GM18909 (cell line): ENCODE results near the gene TTLL5.

Experiments used
- ATAC-seq: cut with Tn5 transposase; IDR thresholded peaks from one replicate; pipeline ENCODE4 v1.9.1; 2021; ENCODE audit warnings: mild to moderate bottlenecking; ENCODE audit not compliant: unreplicated experiment, poor library complexity

Gene TTLL5

DNA sequence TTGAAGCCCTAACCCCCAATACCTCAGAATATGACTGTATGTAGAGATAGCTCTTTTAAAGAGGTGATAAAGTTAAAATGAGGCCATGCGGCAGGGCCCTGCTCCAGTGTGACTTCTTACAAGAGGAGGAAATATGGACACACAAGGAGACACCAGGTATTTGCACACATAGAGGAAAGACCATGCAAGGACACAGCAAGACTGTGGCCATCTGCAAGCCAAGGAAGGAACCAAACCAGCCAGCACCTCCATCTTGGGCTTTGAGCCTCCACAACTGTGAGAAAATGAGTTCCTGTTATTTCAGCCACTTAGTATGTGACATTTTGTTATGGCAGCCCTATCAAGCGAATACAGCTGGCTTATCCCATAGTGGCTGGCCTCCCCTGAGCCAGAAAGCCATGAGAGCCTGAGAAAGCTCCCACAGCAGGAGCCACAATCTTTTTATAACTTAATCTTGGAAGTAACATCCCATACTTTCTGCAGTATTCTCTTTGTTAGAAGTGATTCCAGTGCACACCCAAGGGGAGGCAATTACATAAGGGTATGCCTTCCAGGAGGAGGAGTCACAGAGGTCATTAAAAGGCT lies 272.8 kb downstream of the TTLL5 start:
- ATAC-seq, result no peak

DNA sequence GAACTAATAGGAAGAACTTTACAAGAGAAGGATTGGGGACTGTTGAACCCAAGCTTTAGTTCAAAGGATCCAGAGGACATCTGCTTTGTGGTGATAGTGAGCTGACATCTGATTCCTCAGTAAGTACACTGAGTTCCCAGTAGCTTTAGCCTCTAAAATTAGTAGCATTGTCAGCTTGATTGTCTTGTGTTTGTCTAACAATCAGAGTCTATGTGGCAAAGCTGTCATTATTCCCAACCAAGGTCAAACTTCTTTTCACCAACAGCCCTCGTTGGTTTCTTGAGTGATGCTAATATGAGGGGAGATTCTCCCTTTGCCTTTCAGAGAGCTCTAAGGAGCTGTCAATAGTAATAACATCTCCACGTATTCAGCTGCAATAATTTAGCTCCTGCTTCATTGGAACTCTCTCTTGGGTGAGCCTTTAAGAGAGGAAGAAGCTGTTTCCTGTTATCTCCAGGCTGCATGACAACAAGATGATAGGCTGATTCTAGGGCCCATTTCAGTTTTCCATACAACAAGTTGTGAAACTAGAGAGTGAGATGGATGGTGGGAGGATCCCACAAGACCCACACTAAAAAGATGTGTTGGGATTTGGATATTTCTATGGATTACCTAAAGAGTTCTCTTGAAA lies 274.1 kb downstream of the TTLL5 start:
- ATAC-seq, result no peak

DNA sequence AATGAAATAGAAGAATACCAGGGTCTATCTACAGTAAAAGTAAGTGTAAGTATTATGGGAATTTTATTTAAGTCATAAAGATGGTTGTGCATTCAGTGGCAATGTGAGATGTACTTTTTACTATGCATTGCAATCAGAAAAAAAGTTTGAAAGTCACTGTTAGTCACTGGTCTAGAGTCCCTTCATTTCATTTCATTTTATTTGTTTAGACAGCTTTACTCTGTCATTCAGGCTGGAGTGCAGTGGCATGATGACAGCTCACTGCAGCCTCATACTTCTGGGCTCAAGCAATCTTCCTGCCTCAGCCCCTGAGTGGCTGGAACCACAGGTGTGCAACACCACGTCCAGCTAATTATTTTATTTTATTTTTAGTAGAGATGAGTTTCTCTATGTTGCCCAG lies 278.2 kb downstream of the TTLL5 start:
- no peak for ATAC-seq

DNA sequence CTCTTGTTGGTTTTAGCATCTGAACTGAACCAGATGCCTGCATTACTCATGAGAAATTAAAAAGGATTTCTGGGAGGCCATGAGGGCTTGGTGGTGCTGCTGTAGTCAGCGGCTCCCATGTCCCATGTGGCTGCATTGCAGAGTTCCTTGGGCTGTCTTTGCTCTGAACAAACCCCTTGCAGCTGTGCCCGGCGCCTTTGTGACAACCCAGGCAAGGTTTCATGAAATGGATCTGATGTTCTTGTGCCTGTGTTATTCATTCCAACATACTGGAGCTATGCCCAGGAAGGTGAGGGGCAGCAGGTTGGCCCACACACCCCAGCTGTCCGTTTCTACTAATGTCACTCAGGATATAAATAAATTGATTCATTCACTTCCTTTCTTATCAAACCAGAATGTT lies 280.0 kb downstream of the TTLL5 start:
- ATAC-seq, result no peak

DNA sequence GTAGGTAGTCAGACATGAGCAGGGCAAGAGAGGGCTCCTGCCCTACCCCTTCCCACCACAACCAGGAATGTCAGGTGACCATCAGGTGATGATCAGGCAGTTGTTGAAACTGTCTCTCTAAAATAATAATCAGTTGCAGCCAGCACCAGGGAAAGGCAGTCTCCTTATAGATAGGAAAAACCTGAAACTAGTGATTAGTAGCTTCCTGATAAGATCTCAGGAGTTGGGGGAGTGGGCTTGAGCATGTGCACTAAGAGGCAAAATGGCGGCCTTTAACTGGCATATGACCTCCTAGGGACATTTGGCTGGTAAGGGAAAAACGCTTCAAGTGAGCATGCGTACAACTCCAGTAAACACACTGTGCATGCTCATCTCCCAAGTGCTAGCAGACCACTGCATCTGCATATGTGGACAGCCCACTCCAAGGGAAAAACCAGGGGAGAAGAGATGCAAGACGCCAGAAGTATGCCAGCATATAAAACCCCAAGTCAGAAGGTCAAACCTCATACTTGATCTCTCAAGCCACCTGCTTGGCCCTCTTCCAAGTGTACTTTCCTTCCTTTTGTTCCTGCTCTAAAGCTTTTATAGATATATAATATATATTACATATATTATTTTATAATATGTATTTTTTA lies 283.7 kb downstream of the TTLL5 start:
- no peak for ATAC-seq

DNA sequence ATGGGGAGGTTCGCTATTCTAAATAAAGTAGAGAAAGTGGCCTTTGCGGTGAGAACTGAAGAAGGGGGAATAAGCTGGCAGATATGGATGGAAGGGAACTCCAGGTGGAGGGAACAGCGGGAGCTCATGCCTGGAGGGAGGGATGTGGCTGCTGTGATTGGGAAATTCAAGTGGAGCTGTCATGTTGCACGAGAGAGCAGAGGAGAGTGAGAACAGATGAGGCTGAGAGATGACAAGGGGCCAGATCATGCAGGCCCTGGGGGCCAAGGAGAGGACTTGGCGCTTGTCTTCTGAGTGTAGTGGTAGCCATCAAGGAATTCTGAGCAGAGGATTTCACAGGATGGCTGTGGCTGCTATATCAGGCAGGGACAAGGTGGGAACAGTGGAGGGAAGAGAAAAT lies 285.7 kb downstream of the TTLL5 start:
- no peak for ATAC-seq

DNA sequence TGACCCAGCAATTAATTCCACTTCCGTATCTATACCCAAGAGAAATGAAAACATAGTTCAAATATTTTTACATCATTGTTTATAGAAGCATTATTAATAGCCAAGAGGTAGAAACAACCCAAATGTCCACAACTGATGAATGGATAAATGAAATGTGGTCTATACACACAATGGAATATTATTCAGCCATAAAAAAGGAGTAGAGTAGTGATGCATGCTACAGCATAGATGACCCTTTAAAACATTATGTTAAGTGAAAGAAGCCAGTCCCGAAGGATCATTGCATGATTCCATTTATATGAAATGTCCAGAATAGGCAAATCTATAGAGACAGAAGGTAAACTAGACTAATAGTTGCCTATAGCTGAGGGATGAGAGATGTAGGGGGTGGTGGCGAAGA lies 291.4 kb downstream of the TTLL5 start:
- no peak for ATAC-seq

DNA sequence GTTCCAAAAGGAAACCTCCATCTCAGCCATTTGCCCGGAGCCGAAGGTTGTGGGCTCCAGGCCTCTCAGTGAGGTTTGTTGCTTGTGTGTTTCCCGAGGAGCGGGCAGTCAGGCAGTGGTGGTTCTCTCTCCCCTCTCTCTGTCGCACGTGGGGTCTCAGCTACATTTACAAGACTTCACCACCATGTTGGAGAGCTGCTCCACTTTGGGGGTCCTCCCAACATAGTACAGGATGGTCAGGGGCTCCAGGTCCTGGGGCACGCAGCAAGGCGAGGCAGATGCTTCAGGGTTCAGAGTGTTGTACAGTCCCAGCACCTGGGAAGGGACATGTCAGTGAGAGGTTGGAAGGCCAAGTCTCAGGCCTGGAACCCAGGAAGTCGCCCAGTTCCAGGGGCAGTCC lies 298.0 kb downstream of the TTLL5 start:
- ATAC-seq, result no peak

DNA sequence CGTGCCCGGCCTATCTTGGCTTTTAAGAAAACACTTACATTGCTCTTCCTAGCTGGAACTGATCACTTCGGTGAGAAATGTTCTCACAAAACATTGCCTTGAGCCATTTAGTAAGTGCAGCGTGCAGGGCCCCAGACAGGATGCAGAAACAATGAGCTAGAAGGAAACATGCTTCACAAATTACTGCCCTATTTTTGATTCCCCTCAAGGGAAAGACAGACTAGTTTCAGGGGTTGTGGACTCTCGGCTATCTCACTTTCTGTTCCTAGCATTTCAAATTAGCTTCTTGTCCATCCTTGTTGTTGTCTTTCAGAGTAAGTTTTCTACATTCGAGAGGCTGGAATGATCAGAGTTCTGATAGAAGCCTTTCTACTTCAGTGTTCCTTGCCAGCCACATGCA lies 299.2 kb downstream of the TTLL5 start:
- ATAC-seq, result peak; percentile 72

DNA sequence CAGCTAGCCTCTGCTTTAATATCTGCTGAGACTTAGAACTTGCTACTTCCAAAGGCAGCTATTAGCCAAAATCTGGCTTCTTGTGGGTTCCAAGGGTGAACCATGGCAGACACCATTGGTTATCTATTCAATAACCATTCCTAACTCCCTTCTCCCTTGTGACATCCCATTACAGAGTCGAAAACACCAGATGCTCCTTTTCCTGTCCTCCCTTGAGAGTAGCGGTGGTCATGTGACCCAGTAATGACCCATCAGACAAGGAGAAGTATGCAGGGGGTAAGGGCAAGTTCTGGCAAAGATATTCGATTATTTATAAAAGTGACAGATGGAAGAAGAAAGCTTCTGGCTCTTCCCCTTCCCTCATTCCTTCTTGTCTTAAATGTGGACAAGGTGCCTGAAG lies 300.6 kb downstream of the TTLL5 start:
- ATAC-seq, result no peak

DNA sequence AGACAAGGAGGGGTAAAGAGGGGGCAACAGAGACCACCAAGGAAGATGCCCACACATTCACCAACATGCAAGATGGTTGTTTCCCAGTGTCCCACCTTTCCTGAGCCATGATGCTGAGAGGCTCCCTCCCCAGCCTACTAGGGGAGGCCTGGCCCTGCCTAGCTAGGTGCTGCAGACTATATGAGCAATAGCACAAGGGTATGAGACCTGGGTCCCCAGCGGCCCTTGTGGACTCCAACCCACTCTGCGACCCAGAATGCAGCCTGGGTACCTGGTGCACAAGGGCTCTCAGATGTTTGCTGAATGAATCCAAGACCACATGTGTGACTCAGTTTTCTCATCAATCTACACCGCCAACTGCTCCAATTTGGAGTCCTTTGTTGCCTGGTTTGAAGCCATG lies 306.8 kb downstream of the TTLL5 start:
- ATAC-seq, result no peak

DNA sequence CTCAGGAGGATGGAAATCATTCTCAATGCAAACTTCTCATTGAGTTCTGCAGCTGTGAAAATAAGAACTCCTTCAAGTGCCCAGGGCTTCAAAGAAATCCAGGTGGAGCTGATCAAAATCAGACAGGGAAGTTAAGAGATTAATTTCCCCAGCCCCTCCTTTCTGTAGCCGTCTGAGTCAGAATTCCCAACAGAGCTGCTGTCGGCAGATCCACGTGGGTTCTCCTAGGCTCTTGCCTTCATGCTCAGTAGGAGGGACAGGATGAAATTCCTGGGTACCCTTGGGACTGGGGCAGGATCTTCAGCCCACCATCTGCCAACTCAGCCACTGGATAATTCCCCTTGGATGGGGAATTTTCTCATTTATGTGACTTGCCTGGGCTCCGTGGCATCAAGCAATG lies 307.4 kb downstream of the TTLL5 start:
- no peak for ATAC-seq

DNA sequence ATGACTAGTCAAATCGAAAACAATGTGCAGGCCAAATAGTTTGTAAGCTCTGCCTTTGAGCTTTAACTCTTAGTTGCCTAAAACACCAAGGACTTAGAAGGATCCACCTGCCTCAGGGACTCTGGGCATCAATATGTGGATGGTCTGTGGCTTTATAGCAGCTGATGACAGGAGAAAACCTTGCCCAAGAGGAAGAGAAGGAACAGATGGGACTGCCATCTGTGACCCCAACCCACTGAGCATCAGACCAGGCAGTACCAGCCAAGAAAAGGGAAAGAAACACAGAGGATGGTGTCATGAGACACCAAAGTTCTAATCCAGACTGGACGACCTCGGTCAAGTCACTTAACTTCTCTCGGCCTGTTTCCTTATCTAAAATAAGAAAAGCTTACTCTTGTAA lies 308.1 kb downstream of the TTLL5 start:
- no peak for ATAC-seq

DNA sequence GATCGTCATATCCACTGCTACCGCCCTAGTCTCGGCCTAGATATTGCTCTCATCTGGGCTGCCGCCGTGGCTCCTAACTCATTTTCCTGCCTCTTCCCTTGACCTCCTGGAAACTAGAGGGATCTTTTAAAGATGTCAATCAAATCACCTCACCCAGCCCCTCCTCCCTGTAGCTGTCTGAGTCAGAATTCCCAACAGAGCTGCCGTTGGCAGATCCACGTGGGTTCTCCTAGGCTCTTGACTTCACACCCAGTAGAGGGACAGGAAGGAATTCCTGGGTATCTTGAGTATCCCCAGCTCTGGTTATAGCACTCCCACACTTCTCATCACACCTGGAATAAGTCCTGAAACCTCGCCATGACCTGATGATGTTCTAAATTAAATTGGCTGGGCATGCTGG lies 308.8 kb downstream of the TTLL5 start:
- ATAC-seq, result no peak

DNA sequence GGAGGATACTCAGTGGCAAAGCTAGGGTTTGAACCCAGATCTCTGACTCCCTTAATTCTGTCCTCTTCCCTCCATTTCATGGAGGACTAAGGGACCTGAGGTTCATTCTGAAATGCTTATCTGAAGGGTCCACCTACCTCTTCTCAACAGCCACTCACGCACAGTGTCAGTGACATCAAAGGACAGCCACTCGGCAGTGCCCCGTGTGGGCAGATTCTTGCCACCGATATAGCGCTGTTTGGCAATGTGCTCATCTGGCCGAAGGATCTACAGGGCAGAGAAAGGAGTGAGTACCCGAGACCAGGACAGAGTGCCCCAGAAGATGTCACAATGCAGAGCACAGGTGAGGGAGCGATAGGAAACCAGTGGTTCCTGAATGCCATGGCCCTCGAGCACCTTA lies 309.9 kb downstream of the TTLL5 start:
- ATAC-seq, result no peak

DNA sequence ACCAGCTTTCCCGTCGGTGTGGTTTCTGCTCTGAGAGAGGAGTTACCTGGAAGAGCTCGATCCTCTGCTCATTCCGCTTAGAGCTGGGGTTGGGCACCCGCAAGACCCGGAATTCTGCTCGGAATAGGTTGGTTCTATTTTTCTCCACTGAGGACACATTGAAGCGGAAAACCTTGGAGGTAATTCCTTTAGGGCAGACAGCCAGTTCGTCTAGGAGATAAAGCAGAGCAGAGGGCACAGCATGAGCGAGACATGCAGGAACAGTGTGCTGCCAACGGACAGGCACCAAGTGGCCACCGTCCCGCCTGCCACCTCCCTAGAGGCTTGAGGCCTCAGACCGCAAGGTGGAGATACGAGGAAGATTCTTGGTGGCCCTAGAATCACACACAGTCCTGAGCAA lies 310.5 kb downstream of the TTLL5 start:
- ATAC-seq, result no peak

DNA sequence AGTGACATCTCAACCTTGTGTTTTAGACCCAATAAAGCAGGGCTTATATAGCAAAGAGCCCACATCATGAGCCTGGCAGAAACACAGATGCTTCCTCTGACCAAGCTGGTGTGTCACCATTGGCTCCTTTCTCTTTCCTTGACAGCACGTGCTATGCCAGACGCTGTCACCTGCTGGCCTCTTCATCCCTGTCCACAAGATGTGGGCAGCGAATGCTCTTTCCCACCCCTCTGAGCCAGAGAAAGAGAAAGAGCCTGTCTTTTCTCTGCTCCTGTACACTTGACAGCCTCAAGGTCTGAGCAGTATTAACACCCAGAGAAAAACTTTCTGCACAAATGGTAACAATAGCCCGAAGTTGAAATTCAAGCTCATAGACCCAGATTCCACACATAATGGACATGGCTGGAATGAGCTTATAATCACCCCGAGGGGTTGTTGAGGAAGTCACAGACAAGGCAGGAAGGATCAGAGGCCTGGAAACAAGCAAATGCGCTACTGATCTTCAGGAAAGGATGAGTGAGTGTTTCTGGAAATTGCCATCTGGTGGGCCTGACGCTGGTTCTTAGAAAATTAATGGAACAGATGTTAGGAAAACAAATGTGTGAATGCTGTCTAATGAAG lies 311.9 kb downstream of the TTLL5 start:
- ATAC-seq, result no peak

DNA sequence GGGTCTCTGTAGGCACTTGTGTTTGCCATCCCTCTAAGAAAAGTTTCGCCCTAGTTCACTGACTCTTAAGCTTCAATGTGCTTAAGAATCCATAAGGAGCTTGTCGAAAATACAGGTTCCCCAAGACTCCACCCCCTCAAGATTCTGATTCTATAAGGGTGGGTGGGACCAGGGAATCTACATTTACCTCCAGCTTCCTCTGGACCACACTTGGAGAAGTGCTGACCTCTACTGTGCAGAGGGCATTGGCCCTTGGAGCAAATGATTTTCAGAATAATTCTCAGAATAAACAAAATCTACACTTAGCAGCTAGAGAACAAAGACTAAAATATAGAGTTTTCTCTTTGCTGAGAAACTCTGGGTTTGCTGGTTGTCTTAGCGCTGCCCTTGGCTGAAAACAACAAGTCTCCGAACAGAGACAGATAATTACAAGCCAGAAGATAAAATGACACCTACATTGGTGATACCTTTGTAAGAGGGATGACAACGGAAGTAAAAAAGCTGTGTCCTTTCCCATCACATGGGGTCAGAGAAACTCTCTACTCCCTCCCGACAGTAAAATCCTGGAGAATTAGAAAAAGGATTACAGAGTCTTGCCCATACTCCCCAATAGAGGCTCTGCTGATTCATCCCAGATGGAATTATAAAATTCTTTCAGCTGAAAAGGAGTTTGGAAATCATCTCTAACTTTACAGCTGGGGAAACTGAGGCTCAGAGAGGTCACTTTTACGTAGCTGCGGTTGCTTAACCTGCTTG lies 316.0 kb downstream of the TTLL5 start:
- no peak for ATAC-seq

DNA sequence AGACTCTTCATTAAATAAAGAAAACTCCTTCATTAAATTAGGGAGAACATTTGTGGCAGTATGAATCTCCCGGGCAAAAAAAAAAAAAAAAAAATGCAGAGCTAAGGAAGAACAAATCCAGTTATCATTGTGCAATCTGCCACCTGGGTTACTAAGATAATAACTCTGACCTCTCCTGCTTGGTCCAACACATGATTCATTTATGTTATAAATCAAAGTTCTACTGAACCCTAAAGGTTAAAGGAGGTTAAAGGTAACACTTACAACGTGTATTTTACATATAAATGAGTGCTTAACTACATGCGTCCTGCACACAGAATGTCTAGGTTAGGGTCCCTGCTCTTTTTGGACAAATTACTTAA lies 316.5 kb downstream of the TTLL5 start:
- no peak for ATAC-seq

DNA sequence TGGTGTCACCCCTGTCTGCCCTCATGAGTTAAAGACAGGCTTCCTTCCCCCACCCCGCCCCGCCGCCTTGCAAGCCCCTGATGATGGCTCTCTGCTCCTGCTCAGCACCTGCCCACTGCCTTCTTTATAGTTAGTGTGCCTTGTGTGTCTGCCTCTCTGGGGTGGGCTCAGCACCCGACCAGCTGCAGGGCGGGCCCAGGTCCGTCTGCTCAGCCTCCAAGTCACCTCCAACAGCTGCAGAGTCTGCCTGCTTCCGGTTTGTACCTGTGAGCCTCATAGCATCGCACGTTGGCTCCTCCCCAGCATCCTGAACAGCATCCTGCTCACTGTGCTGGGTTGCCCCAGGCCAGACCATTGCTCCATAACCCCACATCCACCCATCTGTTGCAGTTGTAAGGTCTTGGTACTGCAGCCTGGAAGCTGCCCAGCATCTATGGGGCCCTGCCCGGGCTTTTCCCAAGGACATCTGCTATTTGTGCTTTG lies 317.2 kb downstream of the TTLL5 start:
- no peak for ATAC-seq

DNA sequence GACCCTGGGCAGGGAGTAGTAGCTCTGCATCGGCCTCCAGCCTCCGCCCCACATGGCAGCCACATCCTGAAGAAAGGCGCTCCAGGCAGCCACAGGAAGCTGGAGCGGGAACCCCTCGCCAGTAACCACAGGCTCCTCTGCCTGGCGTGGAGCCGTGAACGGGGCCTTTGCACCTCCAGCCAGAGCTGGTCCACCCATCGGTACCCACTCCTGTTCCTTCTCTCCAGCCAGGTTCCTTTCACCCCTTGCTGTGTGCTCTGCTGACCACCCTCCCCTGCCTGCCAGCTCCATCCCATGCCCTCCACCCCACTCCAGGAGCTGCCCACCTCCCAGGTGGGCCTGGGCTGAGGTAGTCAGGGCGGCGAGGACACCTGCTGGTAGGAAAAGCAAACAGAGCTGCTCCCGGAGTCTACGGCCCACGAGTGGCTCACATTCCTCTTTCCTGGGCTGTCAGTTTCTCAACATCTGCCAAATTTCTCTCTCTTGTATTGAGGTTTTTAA lies 318.1 kb downstream of the TTLL5 start:
- ATAC-seq, result no peak
